Inflammatory macrophage treated with lipopolysaccharide for 1 hour (primary cell): Measurements from ENCODE around the gene CMTM2.
"Not testable (repeated sequence)": the region's sequence is repeated elsewhere in the genome, so short reads cannot be mapped to it uniquely, and the experiment has no call there.

Experiments
- DNase-seq, 2 donors: peaks; one replicate each; pipeline ENCODE4 v3.0.0-alpha.2; 2020 to 2022

CMTM2 gene

DNA sequence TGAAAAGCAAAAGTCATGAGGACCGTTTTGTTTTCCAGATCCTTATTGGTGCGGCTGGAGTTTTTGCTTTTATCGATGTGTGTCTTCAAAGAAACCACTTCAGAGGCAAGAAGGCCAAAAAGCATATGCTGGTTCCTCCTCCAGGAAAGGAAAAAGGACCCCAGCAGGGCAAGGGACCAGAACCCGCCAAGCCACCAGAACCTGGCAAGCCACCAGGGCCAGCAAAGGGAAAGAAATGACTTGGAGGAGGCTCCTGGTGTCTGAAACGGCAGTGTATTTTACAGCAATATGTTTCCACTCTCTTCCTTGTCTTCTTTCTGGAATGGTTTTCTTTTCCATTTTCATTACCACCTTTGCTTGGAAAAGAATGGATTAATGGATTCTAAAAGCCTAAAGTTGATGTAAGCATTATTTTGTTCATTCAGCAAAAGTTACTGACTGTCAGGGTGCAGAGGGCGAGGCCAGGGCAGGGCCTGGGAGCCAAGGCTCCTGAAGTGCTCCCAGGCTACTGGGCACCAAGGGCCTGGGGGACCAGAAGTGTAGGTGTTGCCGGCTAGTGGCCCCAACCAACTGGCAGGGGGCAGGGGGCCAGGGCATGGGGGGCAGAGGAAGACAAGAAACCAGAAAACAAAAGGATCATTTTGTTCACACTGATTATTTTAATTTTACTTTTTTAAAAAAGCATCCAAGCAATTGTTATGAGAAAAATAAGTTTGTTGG is 8.8 kb downstream of the CMTM2 start:
- no peak for DNase-seq

DNA sequence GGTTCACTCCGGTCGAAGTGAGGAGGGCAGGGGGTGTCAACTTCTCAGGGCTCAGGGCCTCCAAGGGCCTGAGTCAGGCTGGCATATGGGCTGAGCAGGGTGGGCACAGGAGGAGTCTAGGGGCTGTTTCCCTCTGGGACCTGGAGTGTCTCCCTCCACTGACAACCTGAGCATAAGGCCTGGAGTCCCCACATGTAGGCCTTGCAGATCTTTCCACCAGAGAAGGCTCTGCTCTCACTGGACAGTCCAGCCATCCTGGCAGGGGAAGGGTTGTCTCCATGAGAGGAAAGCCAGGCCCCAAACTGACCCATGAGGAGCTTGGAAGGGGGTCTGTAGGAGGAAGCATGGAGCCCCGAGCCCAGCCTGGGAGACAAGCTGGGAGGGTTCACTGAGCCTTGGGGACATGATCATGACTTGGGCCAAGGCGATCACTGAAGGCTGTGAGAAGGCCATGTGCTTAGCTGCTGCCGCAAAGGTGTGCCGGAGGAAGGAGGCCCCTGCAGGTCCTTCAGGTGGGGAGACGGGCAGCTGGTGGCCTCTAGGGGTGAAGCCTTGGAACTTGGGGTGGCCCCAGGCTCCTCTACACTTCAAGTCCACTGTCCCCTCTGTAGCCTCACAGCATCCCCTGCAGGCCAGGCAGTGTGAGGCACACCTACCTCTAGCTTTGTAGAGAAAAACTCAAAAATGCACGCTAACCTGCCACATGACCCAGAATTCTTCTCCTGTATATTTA is 9.9 kb downstream of the CMTM2 start:
- peak; percentile 53 to 65 for DNase-seq

- peak in 1 of 2 donors; percentile 30 for DNase-seq
These were observed 11.1 kb downstream of the CMTM2 start for GRCh38 chr16:66590322-66590721.

GRCh38 chr16:66591018-66591417 is 11.8 kb downstream of the CMTM2 start:
- no peak for DNase-seq

DNA sequence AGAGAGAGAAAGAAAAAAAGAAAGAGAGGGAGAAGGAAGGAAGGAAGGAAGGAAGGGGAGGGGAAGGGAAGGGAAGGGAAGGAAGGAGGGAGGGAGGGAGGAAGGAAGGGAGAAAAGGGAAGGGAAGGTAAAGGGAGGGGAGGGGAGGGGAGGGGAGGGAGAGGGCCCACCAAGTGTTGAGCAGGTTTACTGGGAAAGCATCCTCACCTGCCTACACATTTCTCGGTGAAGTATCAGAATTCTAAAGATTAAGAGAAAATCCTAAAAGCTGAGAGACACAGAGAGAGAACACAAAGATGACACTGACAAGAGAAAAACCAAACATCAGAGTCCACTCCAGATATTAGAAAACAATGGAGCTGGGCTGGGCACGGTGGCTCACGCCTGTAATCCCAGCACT is 13.0 kb downstream of the CMTM2 start:
- no peak for DNase-seq

DNA sequence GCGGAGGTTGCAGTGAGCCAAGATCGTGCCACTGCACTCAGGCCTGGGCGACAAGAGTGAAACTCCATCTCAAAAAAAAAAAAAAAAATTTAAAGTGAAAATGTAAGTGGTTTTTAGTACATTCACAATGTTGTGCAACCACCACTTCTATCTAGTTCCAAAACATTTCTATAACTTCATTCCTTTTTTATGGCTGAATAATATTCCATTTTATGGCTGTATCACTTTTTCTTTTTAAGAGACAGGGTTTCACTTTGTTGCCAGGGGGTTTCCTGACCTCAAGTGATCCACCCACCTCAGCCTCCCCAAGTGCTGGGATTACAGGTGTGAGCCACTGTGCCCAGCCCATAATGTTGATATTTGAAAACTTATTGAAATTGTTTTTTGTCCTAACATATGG is 13.6 kb downstream of the CMTM2 start:
- no peak for DNase-seq

- peak; percentile 81 to 83 for DNase-seq
These were observed 15.5 kb downstream of the CMTM2 start for GRCh38 chr16:66594739-66595138.

- DNase-seq: not testable (repeated sequence)
These were observed 17.3 kb downstream of the CMTM2 start for GRCh38 chr16:66596559-66596958.

- DNase-seq: peak in 1 of 2 donors; percentile 19
These were observed 18.0 kb downstream of the CMTM2 start for GRCh38 chr16:66596986-66597848.

- DNase-seq: peak; percentile 31 to 53
These were observed 18.8 kb downstream of the CMTM2 start for GRCh38 chr16:66598111-66598510.

GRCh38 chr16:66599726-66600125 is 20.5 kb downstream of the CMTM2 start:
- DNase-seq: no peak

GRCh38 chr16:66600477-66600876 is 21.2 kb downstream of the CMTM2 start:
- DNase-seq: no peak

GRCh38 chr16:66601471-66601870 is 22.2 kb downstream of the CMTM2 start:
- no peak for DNase-seq

DNA sequence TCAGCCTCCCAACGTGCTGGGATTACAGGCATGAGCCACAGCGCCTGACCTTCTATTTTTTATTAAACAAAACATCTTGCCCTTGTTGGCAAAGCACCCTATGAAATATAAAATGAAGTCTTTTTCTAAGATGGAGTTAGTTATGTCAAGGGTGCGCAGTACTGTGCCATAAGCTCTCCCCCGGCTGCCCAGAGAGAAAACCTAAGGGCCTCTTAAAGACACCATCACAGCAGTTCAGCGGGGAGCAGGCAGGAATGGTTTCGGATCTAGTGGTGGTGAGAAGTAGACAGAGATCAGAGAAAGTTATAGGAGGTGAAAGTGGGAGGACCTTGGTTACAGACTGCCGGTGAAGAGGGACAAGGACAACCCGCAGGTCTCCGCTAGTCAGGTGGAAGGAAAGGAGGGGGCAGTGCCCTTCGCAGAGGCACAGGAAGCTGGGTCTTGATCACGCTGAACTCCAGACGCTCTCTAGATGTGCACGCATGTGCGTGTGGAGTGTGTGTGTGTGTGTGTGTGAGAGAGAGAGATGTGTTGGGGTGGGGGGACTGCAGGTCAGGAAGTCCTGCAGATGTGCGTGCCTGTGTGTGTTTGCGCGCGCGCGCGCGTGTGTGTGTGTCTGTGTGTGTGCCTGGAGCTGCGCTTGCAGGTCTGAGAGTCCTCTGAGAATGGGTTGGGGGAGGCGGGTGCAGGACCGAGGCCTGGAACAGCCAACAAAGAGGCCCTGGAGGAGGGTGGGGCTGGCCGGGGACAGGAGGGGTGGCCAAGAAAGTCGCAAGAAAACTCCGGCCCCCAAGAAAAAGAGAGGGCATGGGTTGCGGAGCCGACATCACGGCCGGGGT is 24.5 kb downstream of the CMTM2 start:
- DNase-seq: no peak

DNA sequence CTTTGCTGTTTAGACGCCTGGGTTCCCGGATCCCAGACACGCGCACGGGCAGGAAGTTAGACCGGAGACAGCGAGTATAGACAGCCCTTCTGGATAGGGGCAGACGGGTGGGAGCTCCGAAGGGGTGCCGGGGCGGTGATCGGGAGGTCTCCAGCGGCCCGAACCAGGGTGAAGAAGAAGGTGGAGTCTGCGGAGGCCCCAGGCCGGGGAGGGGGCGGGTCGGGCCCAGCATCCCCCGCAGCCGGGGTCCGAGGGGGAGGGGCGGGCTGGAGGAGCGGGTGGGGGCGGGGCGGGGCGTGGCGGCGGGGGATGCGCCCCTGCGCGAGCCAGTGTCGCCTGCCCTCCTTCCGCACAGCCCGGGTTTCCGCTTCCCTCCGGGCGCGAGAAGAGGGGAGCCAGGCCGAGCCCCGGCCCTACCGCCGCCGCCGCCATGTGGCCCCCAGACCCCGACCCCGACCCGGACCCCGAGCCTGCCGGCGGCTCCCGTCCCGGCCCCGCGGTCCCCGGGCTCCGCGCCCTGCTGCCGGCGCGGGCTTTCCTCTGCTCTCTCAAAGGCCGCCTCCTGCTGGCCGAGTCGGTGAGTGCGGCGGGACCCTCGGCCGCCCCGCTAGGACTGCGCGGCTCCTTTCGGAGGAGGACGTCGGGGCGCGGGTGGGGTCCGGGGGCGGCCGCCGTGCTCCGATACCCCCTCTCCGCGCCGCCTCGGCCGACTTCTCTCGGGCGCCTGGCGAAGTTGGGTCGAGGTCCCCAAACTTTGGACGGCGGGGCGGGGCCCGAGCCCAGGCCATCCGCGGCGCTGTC is 25.3 kb downstream of the CMTM2 start, which contains the start of gene CMTM3:
Gene CMTM3 (plus strand): TSS at position 329 of the 801 bp plus-strand sequence. CDS start 102 bp downstream, at position 431.
- peak; percentile 31 to 68 for DNase-seq

DNA sequence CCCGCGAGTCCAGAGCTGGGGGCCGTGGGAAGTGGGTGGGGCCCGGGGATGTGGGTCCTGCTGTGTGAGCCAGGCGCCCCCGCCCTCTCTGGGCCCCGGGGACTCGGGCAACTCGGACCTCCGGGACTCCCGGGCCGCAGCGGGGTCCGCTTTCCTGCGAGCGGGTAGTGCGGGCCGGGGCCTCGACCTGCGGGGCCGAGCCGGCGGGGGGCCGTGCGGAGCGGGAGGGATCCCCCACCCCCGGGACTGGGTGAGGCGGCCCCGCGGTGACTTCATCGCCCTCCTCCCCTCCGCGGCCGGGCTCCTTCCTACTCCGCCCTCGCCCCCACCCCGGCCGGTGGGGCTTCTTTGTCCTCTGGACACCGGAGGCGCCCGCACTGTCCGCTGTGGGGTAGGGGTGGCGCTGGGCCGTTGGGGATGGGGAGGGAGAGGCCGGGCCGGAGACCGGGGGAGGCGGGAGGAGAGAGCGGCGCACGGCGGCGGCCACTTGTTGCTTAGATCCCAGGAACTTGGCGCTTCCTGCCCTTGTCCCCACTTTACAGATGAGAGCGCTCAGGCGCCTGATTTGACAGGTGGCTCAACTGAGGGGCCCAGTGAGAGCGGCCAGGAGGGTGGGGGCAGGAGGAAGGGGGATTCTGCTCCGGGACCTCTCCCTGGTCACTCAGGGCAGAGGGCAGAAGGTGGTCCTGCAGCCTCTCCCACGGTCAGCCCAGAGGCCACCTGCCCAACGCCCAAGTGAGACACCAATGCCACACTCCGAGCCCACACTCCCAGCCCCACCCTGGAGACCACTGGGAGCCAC is 26.1 kb downstream of the CMTM2 start:
- DNase-seq: peak; percentile 59 to 69

DNA sequence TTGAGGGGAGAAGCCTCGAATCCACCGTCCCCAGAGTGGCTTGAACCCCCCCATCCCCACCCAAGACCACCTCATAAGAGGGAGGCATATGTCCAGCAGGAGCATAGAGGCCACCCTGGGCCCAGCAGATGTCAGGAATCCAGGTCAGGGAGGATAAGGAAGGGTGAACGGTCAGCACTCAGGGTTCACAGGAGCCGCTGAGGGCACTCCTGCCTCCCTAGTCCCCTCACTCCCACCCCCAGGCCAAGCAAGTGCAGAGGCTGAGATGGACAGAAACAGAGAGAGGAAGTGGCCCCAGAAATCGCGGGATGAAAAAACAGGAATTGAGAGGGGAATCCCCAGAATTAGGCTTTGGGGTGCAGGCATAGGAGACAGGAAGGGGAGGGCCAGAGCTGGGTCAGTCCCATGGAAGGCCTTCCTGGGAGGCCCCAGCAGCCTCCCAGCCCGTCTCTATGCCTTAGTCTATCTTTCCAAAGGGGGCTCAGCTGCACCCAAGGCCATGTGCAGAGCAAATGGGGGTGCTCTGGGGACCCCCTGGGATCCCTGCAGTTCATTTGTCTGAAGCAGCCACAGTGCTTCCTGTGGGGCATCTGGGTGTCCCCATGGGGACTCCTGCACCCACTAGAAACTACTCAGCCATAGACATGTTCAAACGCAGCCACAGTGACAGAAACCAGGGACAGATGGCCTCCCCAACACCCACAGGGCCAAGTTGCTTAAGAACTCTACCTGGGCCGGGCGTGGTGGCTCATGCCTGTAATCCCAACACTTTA is 26.9 kb downstream of the CMTM2 start:
- peak; percentile 85 to 87 for DNase-seq

GRCh38 chr16:66608241-66609138 is 29.2 kb downstream of the CMTM2 start:
- peak; percentile 32 to 63 for DNase-seq

DNA sequence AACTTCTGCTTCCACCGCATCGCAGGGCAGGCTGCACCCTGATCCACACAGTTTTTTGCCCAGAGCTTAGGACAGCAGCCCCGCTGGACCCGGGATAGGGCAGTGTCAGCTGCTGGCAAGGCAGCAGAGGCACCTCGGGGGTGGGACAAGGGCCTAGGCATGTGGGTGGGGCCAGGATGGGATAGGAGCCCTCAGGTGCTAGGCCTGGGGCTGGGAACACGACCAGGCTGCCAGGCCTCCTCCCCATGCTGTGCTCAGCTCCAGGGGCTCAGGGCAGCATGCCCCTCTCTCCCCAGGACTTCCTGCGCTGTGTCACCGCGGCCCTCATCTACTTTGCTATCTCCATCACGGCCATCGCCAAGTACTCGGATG is 29.9 kb downstream of the CMTM2 start:
- DNase-seq: no peak
